Gastrocnemius medialis (tissue), 4 donors: Measurements from ENCODE around the gene RYK.

Source experiments
- CTCF ChIP-seq, 5 experiments: fragments of 450-650 bp in 3 of 5; fragments of 200-600 bp in 2 of 5; sonication (generic) in 2 of 5; IDR thresholded peaks in 4 of 5; conservative IDR thresholded peaks in 1 of 5; 1 replicate in 4 of 5; 2 replicates in 1 of 5; pipeline ENCODE4 v1.5.1; 2016 to 2019; ENCODE audit warnings: antibody characterized with exemption in 5 of 5, mild to moderate bottlenecking in 3 of 5, moderate library complexity in 3 of 5
- POLR2A ChIP-seq, 2 donors: fragments of 450-650 bp; IDR thresholded peaks; one replicate each; pipeline ENCODE4 v1.6.1; 2017; ENCODE audit warnings: antibody characterized with exemption in 2 of 2, mild to moderate bottlenecking in 2 of 2, moderate library complexity in 2 of 2

GRCh38 chr3:134134240-134134639, 116.4 kb downstream of the RYK start:
- TF ChIP-seq CTCF (IDR thresholded peaks at IDR 0.05 in 4 of 5, conservative IDR thresholded peaks at IDR 0.05 in 1 of 5) (no peak), POLR2A (IDR thresholded peaks at IDR 0.05) (no peak)
